Activated CD8-positive, alpha-beta memory T cell treated with anti-CD3 and anti-CD28 coated beads, Interleukin-2, amount 50 U/mL, for 1 hour (primary cell): ENCODE results near the gene LARP1.
"Not testable (repeated sequence)": the region's sequence is repeated elsewhere in the genome, so short reads cannot be mapped to it uniquely, and the experiment has no call there.

ENCODE experiments used
- DNase-seq: peaks from one replicate; pipeline ENCODE4 v3.0.0-alpha.2; 2020; ENCODE audit errors: extremely low read depth

Gene LARP1

GRCh38 chr5:154793599-154794524, 38.7 kb downstream of the LARP1 start:
- no peak for DNase-seq

DNA sequence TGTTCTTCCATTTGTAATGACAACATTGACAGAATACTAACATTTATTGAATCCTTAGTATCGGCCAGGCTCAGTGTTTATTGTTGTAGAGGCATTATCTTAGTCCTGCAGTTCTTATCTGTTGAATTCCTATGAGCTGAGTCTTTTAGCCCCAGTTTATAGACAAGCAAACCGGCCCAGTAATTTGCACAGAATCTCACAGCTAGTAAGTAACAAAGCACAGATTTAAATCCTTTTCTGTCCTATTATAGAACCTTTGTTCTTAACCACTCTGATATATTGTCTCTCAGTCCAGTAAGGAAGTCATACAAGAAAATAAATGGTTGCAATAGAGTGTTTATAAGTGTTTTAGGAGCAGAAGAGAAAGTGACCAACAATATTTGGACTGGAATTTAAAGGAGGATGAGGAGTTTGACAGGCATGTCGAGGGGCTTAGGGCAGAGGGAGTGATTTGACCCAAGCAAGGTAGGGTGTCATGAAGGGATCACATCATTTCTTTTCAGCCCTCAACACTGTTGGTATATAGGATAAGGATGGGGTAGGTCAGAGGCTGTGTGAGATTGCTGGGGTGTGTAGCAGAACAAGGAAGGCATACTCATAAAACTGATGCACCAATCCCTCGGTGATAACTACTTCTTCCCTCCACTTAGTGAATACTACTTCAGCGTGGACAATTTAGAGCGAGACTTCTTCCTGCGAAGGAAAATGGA, 39.5 kb downstream of the LARP1 start:
- DNase-seq, result no peak

GRCh38 chr5:154795235-154795596, 40.0 kb downstream of the LARP1 start:
- DNase-seq, result no peak

- no peak for DNase-seq
Measured at GRCh38 chr5:154797762-154798161, 42.6 kb downstream of the LARP1 start.

GRCh38 chr5:154800582-154800981, 45.4 kb downstream of the LARP1 start:
- no peak for DNase-seq

- no peak for DNase-seq
Measured at GRCh38 chr5:154801083-154801482, 45.9 kb downstream of the LARP1 start.

GRCh38 chr5:154802050-154802449, 46.9 kb downstream of the LARP1 start:
- no peak for DNase-seq

DNA sequence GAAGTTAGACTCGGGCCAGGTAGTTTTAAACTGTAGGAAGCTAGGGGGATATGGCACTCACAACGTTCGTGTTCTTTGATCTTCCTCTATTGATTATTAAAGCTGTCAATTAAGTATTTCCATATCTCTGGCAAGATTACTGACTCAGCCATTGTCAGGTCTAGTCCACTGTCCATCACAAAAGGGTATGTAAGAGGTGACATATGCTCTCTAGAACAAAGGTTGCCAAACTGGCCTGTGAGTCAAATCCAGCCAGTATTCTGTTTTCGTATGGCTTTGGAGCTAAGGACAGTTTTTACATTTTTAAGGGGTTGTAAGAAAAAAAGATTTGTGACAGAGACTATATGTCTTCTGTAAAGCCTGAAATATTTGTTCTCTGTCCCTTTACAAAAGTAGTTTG, 51.0 kb downstream of the LARP1 start:
- no peak for DNase-seq

DNA sequence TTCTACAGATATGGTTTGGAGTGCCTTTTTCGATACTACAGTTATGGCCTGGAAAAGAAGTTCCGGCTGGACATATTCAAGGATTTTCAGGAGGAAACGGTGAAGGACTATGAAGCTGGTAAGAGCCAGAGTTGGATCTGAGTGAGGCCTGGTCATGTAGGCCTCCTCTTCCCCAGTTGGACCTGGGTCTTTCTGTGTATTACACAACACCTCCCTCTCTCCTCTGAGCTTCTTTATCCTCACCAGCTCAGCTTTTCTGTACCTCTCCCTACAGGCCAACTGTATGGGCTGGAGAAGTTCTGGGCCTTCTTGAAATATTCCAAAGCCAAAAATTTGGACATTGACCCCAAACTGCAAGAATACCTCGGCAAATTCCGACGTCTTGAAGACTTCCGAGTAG, 56.1 kb downstream of the LARP1 start:
- no peak for DNase-seq

DNA sequence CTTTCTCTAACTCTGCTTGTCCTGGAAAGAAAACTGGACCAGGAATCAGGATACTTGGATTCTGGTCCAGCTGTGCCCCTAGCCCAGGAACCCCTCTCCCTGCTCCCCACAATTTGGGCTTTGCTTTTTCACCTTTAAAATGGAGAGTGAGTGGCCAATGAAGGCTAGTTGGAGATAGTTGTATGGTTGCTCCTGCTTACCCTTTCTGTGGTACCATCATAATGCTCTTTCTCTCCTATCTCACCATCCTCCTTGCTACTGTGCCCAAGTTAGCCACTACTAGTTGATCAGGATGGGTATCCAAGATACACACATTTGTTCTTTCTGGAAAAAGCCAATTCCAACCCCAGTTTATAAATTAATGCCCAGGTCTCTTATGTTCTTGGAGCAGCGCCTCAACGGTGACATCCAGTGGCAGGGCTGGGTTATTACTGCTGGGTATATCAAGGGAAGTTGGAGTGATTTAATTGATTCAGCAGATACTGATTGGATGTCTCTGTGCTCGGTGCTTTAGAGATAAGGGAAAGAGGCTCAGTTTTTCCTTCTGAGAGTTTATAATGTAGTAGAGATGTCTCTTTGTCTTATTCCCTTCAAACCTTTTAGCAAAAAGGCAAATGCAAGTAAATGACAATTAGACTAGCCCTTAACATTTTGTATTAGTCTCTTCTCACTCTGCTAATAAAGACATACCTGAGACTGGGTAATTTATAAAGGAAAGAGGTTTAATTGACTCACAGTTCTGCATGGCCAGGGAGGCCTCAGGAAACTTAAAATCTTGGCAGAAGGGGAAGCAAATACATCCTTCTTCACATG, 56.7 kb downstream of the LARP1 start:
- DNase-seq, result peak; percentile 30

GRCh38 chr5:154813158-154813557, 58.0 kb downstream of the LARP1 start:
- no peak for DNase-seq

- DNase-seq, result peak; percentile 27
Measured at GRCh38 chr5:154813736-154814135, 58.6 kb downstream of the LARP1 start.

- no peak for DNase-seq
Measured at GRCh38 chr5:154815025-154815424, 59.8 kb downstream of the LARP1 start.

GRCh38 chr5:154815684-154816247, 60.6 kb downstream of the LARP1 start:
- no peak for DNase-seq

DNA sequence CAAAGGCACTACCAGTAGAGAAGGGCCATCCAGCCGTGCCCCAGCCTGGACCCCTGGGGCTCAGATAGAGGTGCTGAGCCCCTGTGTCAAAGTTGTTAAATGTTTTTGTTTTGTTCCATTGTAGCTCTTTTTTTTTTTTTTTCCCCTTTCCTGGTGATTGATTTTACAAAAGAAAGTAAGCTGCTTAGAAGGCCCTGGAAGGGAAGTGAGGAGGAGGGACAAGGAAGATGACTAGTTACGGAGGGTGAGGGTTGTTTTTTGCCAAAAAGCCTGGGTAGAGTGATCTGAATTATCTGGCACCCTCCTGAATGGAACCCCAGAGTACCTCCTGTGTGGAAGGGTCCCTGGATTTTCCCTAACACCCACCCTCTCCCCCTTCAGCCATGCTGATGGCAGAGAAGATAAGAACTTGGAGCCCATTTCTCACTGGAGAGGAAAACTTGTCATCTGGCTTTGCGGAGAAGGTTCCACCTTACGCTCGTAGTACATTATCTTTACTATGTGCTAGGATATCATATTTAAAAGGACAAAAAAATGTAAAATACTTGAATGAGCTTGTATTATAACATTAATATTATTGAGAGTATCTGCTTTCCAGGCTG, 61.8 kb downstream of the LARP1 start:
- no peak for DNase-seq

DNA sequence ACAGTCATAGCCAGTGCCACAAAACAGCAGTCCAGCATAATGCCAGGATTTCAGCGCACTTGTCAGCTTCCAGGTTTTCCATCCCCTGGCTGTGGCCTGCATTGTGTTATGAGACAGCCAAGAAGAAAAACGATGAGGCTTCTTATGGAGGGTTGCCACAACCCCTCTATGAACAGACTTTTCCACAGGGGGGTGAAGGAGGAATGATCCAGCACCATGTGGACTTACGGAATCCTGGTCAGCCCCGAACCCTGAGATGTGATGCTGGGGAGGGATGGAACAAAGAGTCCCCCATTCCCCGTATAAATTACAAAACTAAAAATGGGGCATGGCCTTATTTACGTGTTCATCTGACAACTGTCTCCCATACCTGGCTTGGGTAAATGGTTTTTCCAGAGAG, 62.6 kb downstream of the LARP1 start:
- DNase-seq, result no peak

DNA sequence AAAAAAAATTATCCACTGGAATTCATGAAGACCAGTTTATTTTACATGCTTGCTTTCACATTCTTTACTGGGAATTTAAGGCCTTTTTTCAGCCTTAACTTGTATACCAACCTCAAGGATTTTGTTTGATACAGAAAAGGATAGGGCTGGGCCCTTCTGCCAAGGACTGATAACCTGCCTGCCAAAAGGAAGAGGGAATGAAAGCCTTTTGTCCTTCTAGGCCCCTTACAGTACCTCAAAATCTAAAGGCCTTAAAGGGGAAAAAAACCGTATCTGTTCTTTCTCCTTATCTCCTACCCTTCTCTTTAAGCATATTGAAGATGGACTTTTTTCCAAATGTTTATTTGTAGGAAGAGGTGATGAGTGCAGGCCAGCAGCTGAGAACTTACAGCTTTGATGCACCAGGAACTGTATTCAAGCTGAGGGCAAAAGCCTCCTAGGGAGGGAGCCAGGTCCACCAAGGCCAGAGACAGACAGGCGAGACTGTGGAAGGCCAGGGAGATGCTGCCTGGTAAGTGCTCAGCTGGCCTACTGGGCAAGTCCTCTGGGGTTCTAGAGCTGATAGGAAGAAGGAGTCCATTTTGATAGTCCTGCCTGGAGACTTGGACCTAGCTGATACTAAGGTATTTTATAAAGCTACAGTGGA, 63.4 kb downstream of the LARP1 start:
- no peak for DNase-seq

- DNase-seq, result no peak
Measured at GRCh38 chr5:154819546-154819945, 64.4 kb downstream of the LARP1 start.

GRCh38 chr5:154820383-154820782, 65.2 kb downstream of the LARP1 start:
- no peak for DNase-seq

- DNase-seq, result not testable (repeated sequence)
Measured at GRCh38 chr5:154822896-154823295, 67.7 kb downstream of the LARP1 start.

- no peak for DNase-seq
Measured at GRCh38 chr5:154823605-154824004, 68.4 kb downstream of the LARP1 start.
